GM19351 (cell line): ENCODE results near the gene GLIPR1L1.
"Not testable (repeated sequence)": the region's sequence is repeated elsewhere in the genome, so short reads cannot be mapped to it uniquely, and the experiment has no call there.

Source experiments
- ATAC-seq: cut with Tn5 transposase; IDR thresholded peaks from one replicate; pipeline ENCODE4 v1.9.1; 2021; ENCODE audit warnings: mild to moderate bottlenecking, moderate library complexity; ENCODE audit not compliant: unreplicated experiment

GLIPR1L1 gene

GRCh38 chr12:75334384-75335030, at the start of gene GLIPR1L1:
Gene GLIPR1L1 (plus strand): TSS chr12:75334670. CDS start chr12:75334729, 59 bp downstream.
- ATAC-seq: peak; percentile 56

GRCh38 chr12:75288860-75289259, 45.6 kb upstream of the GLIPR1L1 start:
- no peak for ATAC-seq

GRCh38 chr12:75289753-75290152, 44.7 kb upstream of the GLIPR1L1 start:
- no peak for ATAC-seq

- no peak for ATAC-seq
These were observed 43.5 kb upstream of the GLIPR1L1 start for GRCh38 chr12:75291014-75291413.

- ATAC-seq: no peak
These were observed 40.1 kb upstream of the GLIPR1L1 start for GRCh38 chr12:75294336-75294735.

GRCh38 chr12:75294797-75295196, 39.7 kb upstream of the GLIPR1L1 start:
- no peak for ATAC-seq

- no peak for ATAC-seq
These were observed 32.2 kb upstream of the GLIPR1L1 start for GRCh38 chr12:75302225-75302624.

GRCh38 chr12:75302781-75303180, 31.7 kb upstream of the GLIPR1L1 start:
- ATAC-seq: no peak

GRCh38 chr12:75305412-75306332, 28.8 kb upstream of the GLIPR1L1 start:
- ATAC-seq: no peak

- ATAC-seq: no peak
These were observed 26.2 kb upstream of the GLIPR1L1 start for GRCh38 chr12:75308279-75308678.

GRCh38 chr12:75311369-75311768, 23.1 kb upstream of the GLIPR1L1 start:
- no peak for ATAC-seq

- no peak for ATAC-seq
These were observed 19.0 kb upstream of the GLIPR1L1 start for GRCh38 chr12:75315518-75315917.

- no peak for ATAC-seq
These were observed 16.7 kb upstream of the GLIPR1L1 start for GRCh38 chr12:75317784-75318183.

GRCh38 chr12:75322464-75322863, 12.0 kb upstream of the GLIPR1L1 start:
- no peak for ATAC-seq

- no peak for ATAC-seq
These were observed 10.8 kb upstream of the GLIPR1L1 start for GRCh38 chr12:75323663-75324062.

- no peak for ATAC-seq
These were observed 6.8 kb upstream of the GLIPR1L1 start for GRCh38 chr12:75327642-75328041.

- ATAC-seq: peak; percentile 80
These were observed 4.3 kb upstream of the GLIPR1L1 start, which contains the start of gene CAPS2 for GRCh38 chr12:75329918-75330826. Gene CAPS2 (minus strand): TSS chr12:75330324. CDS start chr12:75326498, 3,826 bp downstream.

GRCh38 chr12:75337905-75338304, 3.4 kb downstream of the GLIPR1L1 start:
- ATAC-seq: peak; percentile 60

- ATAC-seq: no peak
These were observed 7.4 kb downstream of the GLIPR1L1 start for GRCh38 chr12:75341873-75342272.

- no peak for ATAC-seq
These were observed 11.1 kb downstream of the GLIPR1L1 start for GRCh38 chr12:75345531-75345930.

GRCh38 chr12:75346215-75346614, 11.7 kb downstream of the GLIPR1L1 start:
- ATAC-seq: not testable (repeated sequence)
